Spleen (tissue), 7 donors: ENCODE results near the gene ARHGEF10L.

Experiments used
- POLR2A ChIP-seq, 3 donors: fragments of 450-650 bp; IDR thresholded peaks; one replicate each; pipeline ENCODE4 v1.5.1; 2017; ENCODE audit warnings: antibody characterized with exemption in 3 of 3, mild to moderate bottlenecking in 1 of 3
- POLR2AphosphoS5 ChIP-seq, 3 donors: sonication (generic); formaldehyde crosslinking; IDR thresholded peaks; one replicate each; pipeline ENCODE4 v1.5.1; 2017; ENCODE audit warnings: antibody characterized with exemption in 3 of 3
- TF ChIP-seq, protein P1 (sequence below), 11 experiments: fragments of 200-600 bp in 7 of 11; fragments of 450-650 bp in 4 of 11; sonication (generic) in 4 of 11; IDR thresholded peaks in 8 of 11; conservative IDR thresholded peaks in 3 of 11; 1 replicate in 7 of 11; 2 replicates in 4 of 11; pipeline versions ENCODE4 v1.4.0 to v1.8.0; 2016 to 2021; ENCODE audit warnings: antibody characterized with exemption in 11 of 11, inconsistent platforms in 4 of 11, mild to moderate bottlenecking in 1 of 11
- donor health status: DM: no; HTN: no; CAD: no; lungs with moderate emphysema.
- donor health status: DM: no; HTN: no; CAD: no.
- donor health status: DM: no; HTN: no; CAD: no.

DNA sequence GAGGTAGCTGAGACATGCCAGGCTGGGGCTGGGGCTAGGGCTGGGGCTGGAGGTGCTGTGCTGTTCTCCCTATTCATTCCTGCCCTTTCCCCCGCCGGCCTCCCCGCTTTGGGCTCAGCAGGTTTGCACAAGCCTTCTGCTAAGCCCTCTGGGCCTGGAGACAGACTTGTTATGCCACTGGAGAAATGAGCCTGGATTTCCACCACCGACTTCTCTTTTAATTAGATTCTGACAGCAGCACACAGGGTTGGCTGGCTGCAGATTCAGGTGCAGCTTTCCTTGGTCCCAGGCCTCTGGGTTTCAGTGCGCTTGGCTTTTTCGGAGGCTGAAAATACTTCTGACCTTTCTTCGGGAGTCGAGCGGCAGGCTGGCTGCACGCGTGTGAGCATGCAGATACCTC lies 144.1 kb downstream of the ARHGEF10L start:
- TF ChIP-seq, protein P1, sequence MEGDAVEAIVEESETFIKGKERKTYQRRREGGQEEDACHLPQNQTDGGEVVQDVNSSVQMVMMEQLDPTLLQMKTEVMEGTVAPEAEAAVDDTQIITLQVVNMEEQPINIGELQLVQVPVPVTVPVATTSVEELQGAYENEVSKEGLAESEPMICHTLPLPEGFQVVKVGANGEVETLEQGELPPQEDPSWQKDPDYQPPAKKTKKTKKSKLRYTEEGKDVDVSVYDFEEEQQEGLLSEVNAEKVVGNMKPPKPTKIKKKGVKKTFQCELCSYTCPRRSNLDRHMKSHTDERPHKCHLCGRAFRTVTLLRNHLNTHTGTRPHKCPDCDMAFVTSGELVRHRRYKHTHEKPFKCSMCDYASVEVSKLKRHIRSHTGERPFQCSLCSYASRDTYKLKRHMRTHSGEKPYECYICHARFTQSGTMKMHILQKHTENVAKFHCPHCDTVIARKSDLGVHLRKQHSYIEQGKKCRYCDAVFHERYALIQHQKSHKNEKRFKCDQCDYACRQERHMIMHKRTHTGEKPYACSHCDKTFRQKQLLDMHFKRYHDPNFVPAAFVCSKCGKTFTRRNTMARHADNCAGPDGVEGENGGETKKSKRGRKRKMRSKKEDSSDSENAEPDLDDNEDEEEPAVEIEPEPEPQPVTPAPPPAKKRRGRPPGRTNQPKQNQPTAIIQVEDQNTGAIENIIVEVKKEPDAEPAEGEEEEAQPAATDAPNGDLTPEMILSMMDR (IDR thresholded peaks at IDR 0.05 in 8 of 11, conservative IDR thresholded peaks at IDR 0.05 in 3 of 11), result no peak
- TF ChIP-seq POLR2AphosphoS5 (IDR thresholded peaks at IDR 0.05) (no peak), POLR2A (IDR thresholded peaks at IDR 0.05) (no peak)
